HEK293T (cell line): ENCODE results near the gene ZFHX2.

Experiments
- CTCF ChIA-PET: fragments of 350-600 bp; formaldehyde crosslinking; extraction: SDS; loops from one replicate; lab custom pipeline; 2021; ENCODE audit warnings: antibody characterized with exemption, inconsistent platforms; lab: Yijun Ruan, JAX
- POLR2A ChIA-PET: fragments of 350-600 bp; formaldehyde crosslinking; extraction: SDS; loops from one replicate; lab custom pipeline; 2020; ENCODE audit warnings: antibody characterized with exemption, inconsistent platforms; lab: Yijun Ruan, JAX
- DNase-seq: peaks from one replicate; pipeline ENCODE4 v3.0.0; 2012; ENCODE audit warnings: mixed read lengths; ENCODE audit errors: extremely low spot score
- ARNT ChIP-seq: fragments of 450-650 bp; IDR thresholded peaks from 2 replicates; pipeline ENCODE4 v1.6.1; 2017; ENCODE audit warnings: mild to moderate bottlenecking
- BHLHE40 ChIP-seq: fragments of 450-650 bp; IDR thresholded peaks from 2 replicates; pipeline ENCODE4 v1.6.1; 2016; ENCODE audit warnings: mild to moderate bottlenecking, moderate library complexity, borderline replicate concordance
- CTBP1 ChIP-seq: fragments of 450-650 bp; IDR thresholded peaks from 2 replicates; pipeline ENCODE4 v1.6.1; 2016; ENCODE audit warnings: borderline replicate concordance
- ELF4 ChIP-seq: fragments of 450-650 bp; IDR thresholded peaks from 2 replicates; pipeline ENCODE4 v1.6.1; 2017; ENCODE audit warnings: antibody characterized with exemption
- FOXA1 ChIP-seq: fragments of 450-650 bp; IDR thresholded peaks from 2 replicates; pipeline ENCODE4 v1.6.1; 2016; ENCODE audit warnings: mild to moderate bottlenecking
- FOXK2 ChIP-seq: fragments of 450-650 bp; IDR thresholded peaks from 2 replicates; pipeline ENCODE4 v1.6.1; 2016; ENCODE audit warnings: mild to moderate bottlenecking
- FOXM1 ChIP-seq: fragments of 450-650 bp; IDR thresholded peaks from 2 replicates; pipeline ENCODE4 v1.6.1; 2017; ENCODE audit warnings: mild to moderate bottlenecking, borderline replicate concordance
- HDGF ChIP-seq: fragments of 450-650 bp; IDR thresholded peaks from 2 replicates; pipeline ENCODE4 v1.6.1; 2017; ENCODE audit warnings: antibody characterized with exemption, borderline replicate concordance
- L3MBTL2 ChIP-seq: fragments of 450-650 bp; conservative IDR thresholded peaks from 2 replicates; pipeline ENCODE4 v1.6.1; 2016; ENCODE audit warnings: mild to moderate bottlenecking
- LEF1 ChIP-seq: fragments of 450-650 bp; IDR thresholded peaks from 2 replicates; pipeline ENCODE4 v1.6.1; 2017; ENCODE audit warnings: mild to moderate bottlenecking, borderline replicate concordance
- NFRKB ChIP-seq: fragments of 450-650 bp; IDR thresholded peaks from 2 replicates; pipeline ENCODE4 v1.6.1; 2016; ENCODE audit warnings: mild to moderate bottlenecking, moderate library complexity
- PKNOX1 ChIP-seq: fragments of 450-650 bp; IDR thresholded peaks from 2 replicates; pipeline ENCODE4 v1.6.1; 2016
- SP1 ChIP-seq: fragments of 450-650 bp; IDR thresholded peaks from 2 replicates; pipeline ENCODE4 v1.6.1; 2017
- SUZ12 ChIP-seq: fragments of 450-650 bp; IDR thresholded peaks from 2 replicates; pipeline ENCODE4 v1.6.1; 2016; ENCODE audit warnings: mild to moderate bottlenecking
- TARDBP ChIP-seq: fragments of 450-650 bp; IDR thresholded peaks from 2 replicates; pipeline ENCODE4 v1.6.1; 2016
- ZNF384 ChIP-seq: fragments of 450-650 bp; IDR thresholded peaks from 2 replicates; pipeline ENCODE4 v1.6.1; 2016

The ZFHX2 gene

DNA sequence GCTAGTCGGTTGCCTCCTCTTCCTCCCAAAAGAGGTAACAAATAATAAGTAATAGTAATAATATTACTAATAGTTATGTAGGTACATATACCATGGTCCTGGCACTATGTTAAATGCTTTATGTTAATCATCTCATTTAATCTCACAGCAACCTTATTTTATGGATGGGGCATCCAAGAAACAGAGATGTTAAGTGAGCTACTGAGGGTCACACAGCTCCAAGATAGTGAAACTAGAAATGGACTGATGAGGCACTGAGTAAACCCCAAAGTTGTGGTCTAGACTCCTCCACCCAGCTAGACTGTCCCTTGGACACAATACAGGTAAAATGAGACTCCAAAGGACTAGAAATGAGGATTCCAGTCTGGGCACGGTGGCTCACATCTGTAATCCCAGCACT lies 15.1 kb downstream of the ZFHX2 start:
- TF ChIP-seq ZNF384: no peak
- DNase-seq: no peak
- ChIA-PET CTCF (no interaction called here), POLR2A (no interaction called here)

GRCh38 chr14:23535943-23536342 lies 15.6 kb downstream of the ZFHX2 start:
- TF ChIP-seq LEF1: no peak
- no peak for TF ChIP-seq TARDBP
- TF ChIP-seq ZNF384: no peak
- TF ChIP-seq BHLHE40: no peak
- no peak for TF ChIP-seq CTBP1
- TF ChIP-seq ELF4: no peak
- no peak for TF ChIP-seq SP1
- no peak for TF ChIP-seq PKNOX1
- no peak for TF ChIP-seq FOXK2
- TF ChIP-seq HDGF: no peak
- no peak for TF ChIP-seq ARNT
- no peak for TF ChIP-seq FOXA1
- TF ChIP-seq L3MBTL2: no peak
- POLR2A ChIA-PET: no interaction called here
- CTCF ChIA-PET: no interaction called here
- DNase-seq: no peak

- no peak for DNase-seq
- TF ChIP-seq HDGF: no peak
- TF ChIP-seq ELF4: no peak
- TF ChIP-seq SUZ12: no peak
- no peak for TF ChIP-seq L3MBTL2
- no peak for TF ChIP-seq FOXK2
- TF ChIP-seq ZNF384: no peak
- no peak for TF ChIP-seq SP1
- no peak for TF ChIP-seq BHLHE40
- TF ChIP-seq TARDBP: no peak
- CTCF ChIA-PET: interaction anchor here (1.1 kb wide), 1 partner anchor 17 kb away, joined by 3 read pairs; the partner anchor contains the start of gene ZFHX2
- POLR2A ChIA-PET: no interaction called here
Observed at GRCh38 chr14:23533652-23534435, 17.7 kb downstream of the ZFHX2 start.

GRCh38 chr14:23532658-23533057 lies 18.9 kb downstream of the ZFHX2 start:
- DNase-seq: no peak
- ChIA-PET POLR2A (no interaction called here), CTCF (interaction anchor here (0.6 to 1.1 kb wide), 3 partner anchors 19 to 39 kb away, joined by 3 read pairs; partner anchors contain the start of gene ZFHX2)
- TF ChIP-seq TARDBP: no peak
- TF ChIP-seq FOXM1: no peak
- no peak for TF ChIP-seq L3MBTL2
- no peak for TF ChIP-seq ZNF384
- no peak for TF ChIP-seq BHLHE40
- TF ChIP-seq PKNOX1: no peak
- TF ChIP-seq FOXA1: no peak
- no peak for TF ChIP-seq ARNT
- TF ChIP-seq SUZ12: no peak
- TF ChIP-seq ELF4: no peak
- no peak for TF ChIP-seq SP1
- TF ChIP-seq FOXK2: no peak
- no peak for TF ChIP-seq HDGF
- no peak for TF ChIP-seq NFRKB
- TF ChIP-seq CTBP1: no peak

GRCh38 chr14:23531391-23531790 lies 20.2 kb downstream of the ZFHX2 start:
- DNase-seq: no peak
- ChIA-PET CTCF (no interaction called here), POLR2A (interaction anchor here (0.9 to 1.3 kb wide), 2 partner anchors 9 to 24 kb away, joined by 3 to 4 read pairs; no protein-coding TSS in a partner anchor)
- TF ChIP-seq NFRKB: no peak
- no peak for TF ChIP-seq FOXM1
- TF ChIP-seq FOXA1: no peak
- TF ChIP-seq TARDBP: no peak
- TF ChIP-seq L3MBTL2: no peak
- no peak for TF ChIP-seq ARNT
- TF ChIP-seq BHLHE40: no peak
- no peak for TF ChIP-seq SP1
- TF ChIP-seq ELF4: no peak
- TF ChIP-seq CTBP1: no peak
- no peak for TF ChIP-seq ZNF384
- TF ChIP-seq HDGF: no peak
- no peak for TF ChIP-seq PKNOX1
- TF ChIP-seq LEF1: no peak
- TF ChIP-seq FOXK2: no peak
- TF ChIP-seq SUZ12: no peak

DNA sequence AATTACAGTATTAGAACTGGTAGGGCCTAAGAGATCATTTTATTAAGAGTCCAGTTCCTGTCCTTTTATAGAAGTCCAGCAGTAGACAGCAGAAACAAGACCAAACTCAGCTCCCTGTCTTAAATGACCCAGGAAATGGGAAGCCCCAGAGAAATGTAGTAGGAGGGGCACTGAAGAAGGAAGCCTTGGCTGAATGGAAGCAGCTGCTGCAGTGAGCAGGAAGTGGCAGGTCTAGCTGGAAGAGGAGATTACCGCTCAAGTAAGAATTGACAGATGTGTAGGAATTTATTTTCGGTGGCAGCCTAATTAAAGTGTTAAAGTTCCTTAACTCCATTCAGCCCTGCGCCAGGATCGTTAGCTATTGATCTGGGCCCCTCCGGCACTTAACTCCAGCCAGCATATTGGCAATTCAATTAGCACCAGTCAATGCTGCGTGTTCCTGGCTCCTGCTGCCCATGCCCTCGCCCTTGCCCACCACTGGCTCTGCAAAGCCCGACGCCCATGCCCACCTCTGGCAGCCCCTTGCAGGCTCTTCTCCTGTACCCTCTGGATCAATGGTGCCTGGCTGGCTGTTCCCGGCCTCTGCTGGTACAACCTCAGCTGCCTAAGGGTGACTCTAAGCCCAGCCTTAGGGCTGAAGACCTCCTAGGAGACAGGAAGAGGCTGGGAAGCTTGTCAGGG lies 21.1 kb downstream of the ZFHX2 start:
- no peak for DNase-seq
- TF ChIP-seq LEF1 (no peak), NFRKB (no peak), SP1 (no peak), L3MBTL2 (no peak), BHLHE40 (no peak), ARNT (no peak), ZNF384 (no peak), FOXA1 (no peak), CTBP1 (no peak), PKNOX1 (no peak), HDGF (no peak), FOXK2 (no peak), FOXM1 (no peak), ELF4 (no peak), TARDBP (no peak), SUZ12 (no peak)
- CTCF ChIA-PET: interaction anchor here (1.4 kb wide), 1 partner anchor 8 kb away, joined by 5 read pairs; no protein-coding TSS in a partner anchor
- POLR2A ChIA-PET: interaction anchor here (1.3 kb wide), 1 partner anchor 9 kb away, joined by 4 read pairs; no protein-coding TSS in a partner anchor
